ENCODE results near the gene LZTS2. TPM values are rescaled to one million over a fixed set of nuclear protein-coding genes. Genes with fewer than 3 reads are reported as not detected.

The LZTS2 gene
- total and polyA plus RNA-seq, 9 donors: 9.4 to 121 (median 77.4) TPM

DNA sequence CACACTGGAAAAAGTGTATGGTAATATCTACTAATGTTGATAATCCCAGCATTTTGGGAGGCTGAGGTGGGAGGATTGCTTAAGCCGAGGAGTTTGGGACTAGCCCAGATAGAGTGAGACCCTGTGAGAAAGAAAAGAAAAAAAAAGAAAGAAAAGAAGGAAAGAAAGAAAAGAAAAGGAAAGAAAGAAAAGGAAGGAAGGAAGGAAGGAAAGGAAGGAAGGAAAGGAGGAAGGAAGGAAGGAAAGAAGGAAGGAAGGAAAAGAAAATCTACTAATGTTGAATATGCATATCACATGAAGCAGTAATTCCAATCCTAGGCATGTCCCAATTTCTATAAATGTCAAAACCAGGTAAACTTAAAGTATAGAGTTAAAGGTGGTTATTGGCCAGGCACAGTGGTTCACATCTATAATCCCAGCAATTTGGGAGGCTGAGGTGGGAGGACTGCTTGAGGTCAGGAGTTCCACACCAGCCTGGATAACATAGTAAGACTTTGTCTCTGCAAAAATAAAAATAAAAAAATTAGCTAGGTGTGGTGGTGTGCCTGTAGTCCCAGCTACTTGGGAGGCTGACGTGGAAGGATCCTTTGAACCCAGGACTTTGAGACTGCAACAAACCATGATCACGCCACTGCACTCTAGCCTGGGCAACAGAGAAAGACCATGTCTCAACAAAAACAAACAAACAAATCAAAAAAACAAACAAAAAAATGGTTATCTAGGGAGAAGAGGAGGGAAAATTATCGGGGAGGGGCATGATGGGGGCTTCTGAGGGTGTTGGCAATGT is 57.0 kb downstream of the LZTS2 start:
- intact Hi-C loops (cut with DNase I): loop anchor here in 1 of 4 donors (10.0 kb wide), 1 partner anchor 88 kb away; no protein-coding TSS in a partner anchor
- WGBS, 3 donors: 94 to 96% (median 95%) methylated on average over 4 of the region's 4 CpGs
- DNase-seq: no peak
- H3K4me3 ChIP-seq: no peak overlapping the region
- H3K27me3 ChIP-seq: no peaks in the 10 kb centered on the region
- H3K9me3 ChIP-seq: no peaks in the 10 kb centered on the region
- H3K4me1 ChIP-seq (ENCODE audit: insufficient read depth): peaks cover 3% of the 10 kb centered on the region
- H3K27ac ChIP-seq: no peak overlapping the region
- TF ChIP-seq, protein P1, sequence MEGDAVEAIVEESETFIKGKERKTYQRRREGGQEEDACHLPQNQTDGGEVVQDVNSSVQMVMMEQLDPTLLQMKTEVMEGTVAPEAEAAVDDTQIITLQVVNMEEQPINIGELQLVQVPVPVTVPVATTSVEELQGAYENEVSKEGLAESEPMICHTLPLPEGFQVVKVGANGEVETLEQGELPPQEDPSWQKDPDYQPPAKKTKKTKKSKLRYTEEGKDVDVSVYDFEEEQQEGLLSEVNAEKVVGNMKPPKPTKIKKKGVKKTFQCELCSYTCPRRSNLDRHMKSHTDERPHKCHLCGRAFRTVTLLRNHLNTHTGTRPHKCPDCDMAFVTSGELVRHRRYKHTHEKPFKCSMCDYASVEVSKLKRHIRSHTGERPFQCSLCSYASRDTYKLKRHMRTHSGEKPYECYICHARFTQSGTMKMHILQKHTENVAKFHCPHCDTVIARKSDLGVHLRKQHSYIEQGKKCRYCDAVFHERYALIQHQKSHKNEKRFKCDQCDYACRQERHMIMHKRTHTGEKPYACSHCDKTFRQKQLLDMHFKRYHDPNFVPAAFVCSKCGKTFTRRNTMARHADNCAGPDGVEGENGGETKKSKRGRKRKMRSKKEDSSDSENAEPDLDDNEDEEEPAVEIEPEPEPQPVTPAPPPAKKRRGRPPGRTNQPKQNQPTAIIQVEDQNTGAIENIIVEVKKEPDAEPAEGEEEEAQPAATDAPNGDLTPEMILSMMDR (IDR thresholded peaks at IDR 0.05): no peak
- no peaks in the 10 kb centered on the region for H3K36me3 ChIP-seq

MicroRNAs within 50 kb of the gene (microRNA counts, 767-probe panel; counts per million panel counts)
- 530 counts per million, percentile 78 among the panel's probes with 10 or more counts for microRNA hsa-miR-608

Small RNAs within 50 kb of the gene (microRNA-seq; reads per million reads assigned to microRNA genes)
- 0 reads per million in 3 donors for gene MIR608

Small RNAs within 50 kb of the gene (small RNA-seq; reads per million reads assigned to genes)
- not detected for gene MIR608

Other genes with a start within 250 kb of the LZTS2 start
- gene SLF2, start 86.8 kb upstream of the LZTS2 start, total RNA-seq: 10 to 100 TPM; 27.0 to 81.9 (median 42.1) TPM
- 10 to 100 TPM; 19.6 to 20.5 TPM for gene SLF2, start 86.8 kb upstream of the LZTS2 start, polyA plus RNA-seq
- gene SEMA4G, start 30.3 kb upstream of the LZTS2 start, total RNA-seq: 10 to 100 TPM in 5 of 7 donors, 1 to 10 TPM in 2; 5.9 to 24.9 (median 13.1) TPM
- 10 to 100 TPM in 1 of 2 donors, 1 to 10 TPM in 1; 9.1 to 25.5 TPM for gene SEMA4G, start 30.3 kb upstream of the LZTS2 start, polyA plus RNA-seq
- gene MRPL43, start 12.3 kb upstream of the LZTS2 start, total RNA-seq: 100 to 1,000 TPM in 1 of 7 donors, 10 to 100 TPM in 6; 68.2 to 113 (median 83.3) TPM
- 100 to 1,000 TPM in 1 of 2 donors, 10 to 100 TPM in 1; 56.6 to 126 TPM for gene MRPL43, start 12.3 kb upstream of the LZTS2 start, polyA plus RNA-seq
- 10 to 100 TPM in 4 of 7 donors, 1 to 10 TPM in 3; 2.4 to 13.9 (median 10.7) TPM for gene TWNK, start 12.3 kb upstream of the LZTS2 start, total RNA-seq
- gene TWNK, start 12.3 kb upstream of the LZTS2 start, polyA plus RNA-seq: 10 to 100 TPM in 1 of 2 donors, 1 to 10 TPM in 1; 5.3 to 12.5 TPM
- 1 to 10 TPM in 2 of 7 donors, under 1 TPM in 5; 0.56 to 1.2 (median 0.74) TPM for gene PDZD7, start 31.3 kb downstream of the LZTS2 start, total RNA-seq
- under 1 TPM; 0.07 to 0.44 TPM for gene PDZD7, start 31.3 kb downstream of the LZTS2 start, polyA plus RNA-seq
- 10 to 100 TPM; 20.2 to 47.0 (median 28.6) TPM for gene SFXN3, start 31.4 kb downstream of the LZTS2 start, total RNA-seq
- 10 to 100 TPM; 26.5 to 51.5 TPM for gene SFXN3, start 31.4 kb downstream of the LZTS2 start, polyA plus RNA-seq
- 1 to 10 TPM in 2 of 7 donors, under 1 TPM in 3, not detected in 2; 0.57 to 1.4 (median 0.94) TPM for gene KAZALD1, start 62.2 kb downstream of the LZTS2 start, total RNA-seq
- gene KAZALD1, start 62.2 kb downstream of the LZTS2 start, polyA plus RNA-seq: 1 to 10 TPM in 1 of 2 donors, under 1 TPM in 1; 0.46 to 1.9 TPM
- gene TLX1, start 131.5 kb downstream of the LZTS2 start, total RNA-seq: not detected
- gene TLX1, start 131.5 kb downstream of the LZTS2 start, polyA plus RNA-seq: not detected
- gene LBX1, start 229.7 kb downstream of the LZTS2 start, total RNA-seq: not detected
- not detected for gene LBX1, start 229.7 kb downstream of the LZTS2 start, polyA plus RNA-seq